Spleen (tissue), 7 donors: ENCODE results near the gene PRKX.

Experiments used
- POLR2A ChIP-seq, 3 donors: fragments of 450-650 bp; IDR thresholded peaks; one replicate each; pipeline ENCODE4 v1.5.1; 2017; ENCODE audit warnings: antibody characterized with exemption in 3 of 3, mild to moderate bottlenecking in 1 of 3
- TF ChIP-seq, protein P1 (sequence below), 11 experiments: fragments of 200-600 bp in 7 of 11; fragments of 450-650 bp in 4 of 11; sonication (generic) in 4 of 11; IDR thresholded peaks in 8 of 11; conservative IDR thresholded peaks in 3 of 11; 1 replicate in 7 of 11; 2 replicates in 4 of 11; pipeline versions ENCODE4 v1.4.0 to v1.8.0; 2016 to 2021; ENCODE audit warnings: antibody characterized with exemption in 11 of 11, inconsistent platforms in 4 of 11, mild to moderate bottlenecking in 1 of 11
- donor health status: DM: no; HTN: no; CAD: no; lungs with moderate emphysema.
- donor health status: DM: no; HTN: no; CAD: no.
- donor health status: DM: no; HTN: no; CAD: no.

DNA sequence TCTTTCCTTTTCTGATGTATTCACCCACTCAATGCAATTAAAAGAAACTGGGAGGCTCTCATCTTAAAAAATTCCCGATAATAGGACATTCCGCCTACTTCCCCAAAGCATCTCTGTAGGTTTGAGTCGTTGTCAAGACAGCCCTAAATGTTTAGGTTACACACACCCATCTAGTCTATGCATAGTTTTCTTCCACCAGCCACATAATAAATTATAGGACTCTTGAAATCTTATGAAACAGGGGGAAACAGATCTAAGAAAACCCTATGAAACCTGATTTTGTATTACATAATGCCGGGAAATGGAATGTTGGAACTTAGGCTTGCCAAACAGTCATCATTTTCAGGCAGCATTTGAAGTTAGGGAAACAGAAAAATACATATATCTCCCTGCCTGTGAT, 150.0 kb downstream of the PRKX start:
- TF ChIP-seq POLR2A (IDR thresholded peaks at IDR 0.05): no peak
- TF ChIP-seq, protein P1, sequence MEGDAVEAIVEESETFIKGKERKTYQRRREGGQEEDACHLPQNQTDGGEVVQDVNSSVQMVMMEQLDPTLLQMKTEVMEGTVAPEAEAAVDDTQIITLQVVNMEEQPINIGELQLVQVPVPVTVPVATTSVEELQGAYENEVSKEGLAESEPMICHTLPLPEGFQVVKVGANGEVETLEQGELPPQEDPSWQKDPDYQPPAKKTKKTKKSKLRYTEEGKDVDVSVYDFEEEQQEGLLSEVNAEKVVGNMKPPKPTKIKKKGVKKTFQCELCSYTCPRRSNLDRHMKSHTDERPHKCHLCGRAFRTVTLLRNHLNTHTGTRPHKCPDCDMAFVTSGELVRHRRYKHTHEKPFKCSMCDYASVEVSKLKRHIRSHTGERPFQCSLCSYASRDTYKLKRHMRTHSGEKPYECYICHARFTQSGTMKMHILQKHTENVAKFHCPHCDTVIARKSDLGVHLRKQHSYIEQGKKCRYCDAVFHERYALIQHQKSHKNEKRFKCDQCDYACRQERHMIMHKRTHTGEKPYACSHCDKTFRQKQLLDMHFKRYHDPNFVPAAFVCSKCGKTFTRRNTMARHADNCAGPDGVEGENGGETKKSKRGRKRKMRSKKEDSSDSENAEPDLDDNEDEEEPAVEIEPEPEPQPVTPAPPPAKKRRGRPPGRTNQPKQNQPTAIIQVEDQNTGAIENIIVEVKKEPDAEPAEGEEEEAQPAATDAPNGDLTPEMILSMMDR (IDR thresholded peaks at IDR 0.05 in 8 of 11, conservative IDR thresholded peaks at IDR 0.05 in 3 of 11): no peak
